Left ventricle myocardium inferior (tissue), 1 donor: ENCODE measurements around the gene CNOT3. TPM values are rescaled to one million over a fixed set of nuclear protein-coding genes. Genes with fewer than 3 reads are reported as not detected.
A peak's percentile ranks its signal among the peaks of the same experiment; 100 is the strongest.

ENCODE experiments used
- DNase-seq: peaks from one replicate; pipeline ENCODE4 v3.0.0-alpha.2; 2020
- H3K27ac ChIP-seq: fragments of 200-600 bp; replicated peaks from 2 replicates; pipeline ENCODE4 v1.8.0; 2021
- H3K27me3 ChIP-seq: fragments of 200-600 bp; 2 replicates; pipeline ENCODE4 v1.8.0; 2021; ENCODE audit warnings: low read depth
- H3K36me3 ChIP-seq: fragments of 200-600 bp; 2 replicates; pipeline ENCODE4 v1.8.0; 2021
- H3K4me1 ChIP-seq: fragments of 200-600 bp; 2 replicates; pipeline ENCODE4 v1.8.0; 2021
- H3K4me3 ChIP-seq: fragments of 200-600 bp; 2 replicates; pipeline ENCODE4 v1.8.0; 2021; ENCODE audit warnings: mild to moderate bottlenecking, moderate library complexity
- H3K9me3 ChIP-seq: fragments of 200-600 bp; replicated peaks from 2 replicates; pipeline ENCODE4 v1.8.0; 2021
- intact Hi-C: fragments of 100-400 bp; cut with micrococcal nuclease; formaldehyde crosslinking; loops from one replicate; pipeline ENCODE4 v1.11.0; 2022
- total RNA-seq: library from RNA; stranded (reverse); fragmentation: NEBNext Ultra II Directional; extraction: Animal tissue kit (Norgen Biotek cat#: 25700); gene quantifications from one replicate; pipeline ENCODE4 v1.2.1, GENCODE V29; 2021
- TF ChIP-seq, protein P1 (sequence below): fragments of 200-600 bp; IDR thresholded peaks from 2 replicates; pipeline ENCODE4 v1.8.0; 2021; ENCODE audit warnings: antibody characterized with exemption, mild to moderate bottlenecking, borderline replicate concordance
- donor health status: DM: no; HTN: yes; CAD: no; lungs with severe emphysema.

CNOT3 gene
- total RNA-seq, 1 donor from 2014 or later = 19.5 TPM

GRCh38 chr19:54138489-54139256 is 1.1 kb downstream of the CNOT3 start:
- intact Hi-C loops = no loop called here
- TF ChIP-seq, protein P1, sequence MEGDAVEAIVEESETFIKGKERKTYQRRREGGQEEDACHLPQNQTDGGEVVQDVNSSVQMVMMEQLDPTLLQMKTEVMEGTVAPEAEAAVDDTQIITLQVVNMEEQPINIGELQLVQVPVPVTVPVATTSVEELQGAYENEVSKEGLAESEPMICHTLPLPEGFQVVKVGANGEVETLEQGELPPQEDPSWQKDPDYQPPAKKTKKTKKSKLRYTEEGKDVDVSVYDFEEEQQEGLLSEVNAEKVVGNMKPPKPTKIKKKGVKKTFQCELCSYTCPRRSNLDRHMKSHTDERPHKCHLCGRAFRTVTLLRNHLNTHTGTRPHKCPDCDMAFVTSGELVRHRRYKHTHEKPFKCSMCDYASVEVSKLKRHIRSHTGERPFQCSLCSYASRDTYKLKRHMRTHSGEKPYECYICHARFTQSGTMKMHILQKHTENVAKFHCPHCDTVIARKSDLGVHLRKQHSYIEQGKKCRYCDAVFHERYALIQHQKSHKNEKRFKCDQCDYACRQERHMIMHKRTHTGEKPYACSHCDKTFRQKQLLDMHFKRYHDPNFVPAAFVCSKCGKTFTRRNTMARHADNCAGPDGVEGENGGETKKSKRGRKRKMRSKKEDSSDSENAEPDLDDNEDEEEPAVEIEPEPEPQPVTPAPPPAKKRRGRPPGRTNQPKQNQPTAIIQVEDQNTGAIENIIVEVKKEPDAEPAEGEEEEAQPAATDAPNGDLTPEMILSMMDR = no peak
- peak overlapping the region; percentile 97 for H3K27ac ChIP-seq
- peak overlapping the region; percentile 99 for H3K4me3 ChIP-seq
- peaks cover 13% of the 10 kb centered on the region for H3K36me3 ChIP-seq
- no peaks in the 10 kb centered on the region for H3K27me3 ChIP-seq
- no peak for DNase-seq
- no peaks in the 10 kb centered on the region for H3K9me3 ChIP-seq
- peaks cover 57% of the 10 kb centered on the region for H3K4me1 ChIP-seq

- H3K9me3 ChIP-seq = no peaks in the 10 kb centered on the region
- no peaks in the 10 kb centered on the region for H3K27me3 ChIP-seq
- no peak overlapping the region for H3K27ac ChIP-seq
- H3K4me3 ChIP-seq = no peak overlapping the region
- TF ChIP-seq, protein P1 = no peak
- H3K36me3 ChIP-seq = peaks cover 40% of the 10 kb centered on the region
- no peak for DNase-seq
- peaks cover 55% of the 10 kb centered on the region for H3K4me1 ChIP-seq
- intact Hi-C loops = no loop called here
These were observed 3.8 kb downstream of the CNOT3 start for GRCh38 chr19:54141356-54141755.

DNA sequence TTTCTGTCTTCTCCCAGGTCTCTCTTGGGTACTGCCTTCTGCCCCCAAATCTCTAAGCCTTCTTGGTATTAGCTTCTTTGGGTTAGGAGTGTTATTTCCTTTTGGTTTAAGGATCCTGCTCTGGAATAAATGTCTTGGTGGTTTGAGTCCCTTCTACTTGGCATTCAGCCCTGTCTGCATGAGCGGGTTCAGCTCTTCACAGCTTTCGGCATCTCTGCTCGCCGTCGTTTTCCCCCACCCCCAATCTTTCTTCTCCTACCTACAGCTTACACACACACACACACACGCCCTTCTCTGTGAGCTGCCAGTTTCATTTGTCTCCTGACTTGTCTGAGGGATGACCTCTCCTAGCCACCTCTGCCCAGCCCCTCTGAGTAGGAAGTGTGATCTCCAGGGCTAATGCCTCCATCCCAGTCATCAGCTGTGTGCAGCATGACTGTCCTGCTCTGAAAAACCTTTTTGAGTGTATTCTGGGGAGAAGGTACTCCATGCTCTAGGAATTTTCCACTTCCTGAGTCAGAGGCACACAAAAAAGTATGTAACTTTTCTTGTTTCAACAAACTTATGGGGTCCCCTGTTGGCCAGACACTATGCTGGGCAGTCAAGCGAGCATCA is 4.7 kb downstream of the CNOT3 start:
- Histone ChIP-seq H3K36me3 (peaks cover 49% of the 10 kb centered on the region), H3K27ac (no peak overlapping the region), H3K27me3 (no peaks in the 10 kb centered on the region), H3K4me3 (no peak overlapping the region), H3K4me1 (peaks cover 60% of the 10 kb centered on the region), H3K9me3 (no peaks in the 10 kb centered on the region)
- TF ChIP-seq, protein P1 = no peak
- DNase-seq = no peak
- intact Hi-C loops = no loop called here

DNA sequence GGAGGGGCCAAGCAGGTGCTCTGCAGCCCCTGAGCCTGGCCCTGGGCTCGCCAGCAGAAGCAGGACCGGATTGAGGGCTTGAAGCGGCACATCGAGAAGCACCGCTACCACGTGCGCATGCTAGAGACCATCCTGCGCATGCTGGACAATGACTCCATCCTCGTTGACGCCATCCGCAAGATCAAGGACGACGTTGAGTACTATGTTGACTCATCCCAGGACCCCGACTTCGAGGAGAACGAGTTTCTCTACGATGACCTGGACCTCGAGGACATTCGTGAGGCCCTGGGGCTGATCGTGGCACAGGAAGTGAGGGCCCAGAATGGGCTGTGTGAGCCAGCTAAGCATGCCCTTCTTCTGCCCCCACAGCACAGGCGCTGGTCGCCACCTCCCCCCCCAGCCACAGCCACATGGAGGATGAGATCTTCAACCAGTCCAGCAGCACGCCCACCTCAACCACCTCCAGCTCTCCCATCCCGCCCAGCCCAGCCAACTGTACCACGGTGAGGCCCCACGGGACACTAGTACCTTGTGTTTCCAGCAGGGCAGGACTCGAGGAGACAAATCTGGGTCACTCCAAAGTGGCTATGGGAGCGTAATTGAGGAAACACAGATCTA is 8.1 kb downstream of the CNOT3 start:
- no peak overlapping the region for H3K27ac ChIP-seq
- intact Hi-C loops = no loop called here
- TF ChIP-seq, protein P1 = no peak
- H3K4me3 ChIP-seq = no peak overlapping the region
- H3K36me3 ChIP-seq = peaks cover 81% of the 10 kb centered on the region
- H3K9me3 ChIP-seq = no peaks in the 10 kb centered on the region
- DNase-seq = no peak
- H3K4me1 ChIP-seq = peaks cover 41% of the 10 kb centered on the region
- H3K27me3 ChIP-seq = no peaks in the 10 kb centered on the region

DNA sequence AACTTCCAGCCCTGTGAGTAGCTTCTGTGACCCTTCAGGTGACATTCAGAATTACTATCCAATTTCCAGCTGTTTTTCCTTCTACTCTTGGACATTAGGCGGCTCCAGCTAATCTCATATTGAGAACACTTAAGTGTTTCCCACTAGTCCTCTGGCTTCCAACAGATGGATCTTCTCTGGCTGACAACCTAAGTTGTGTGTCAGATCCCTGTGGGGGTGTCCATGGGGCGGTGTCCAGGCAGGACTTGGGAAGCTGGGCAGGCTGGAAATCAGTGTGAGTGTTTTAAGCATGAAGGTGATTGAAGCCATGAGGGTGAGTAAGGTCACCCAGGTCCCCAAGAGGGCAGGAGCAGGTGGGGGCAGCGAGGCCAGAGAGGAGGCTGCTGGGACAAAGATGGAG is 10.1 kb downstream of the CNOT3 start:
- H3K4me1 ChIP-seq = peaks cover 27% of the 10 kb centered on the region
- H3K36me3 ChIP-seq = peaks cover 98% of the 10 kb centered on the region
- intact Hi-C loops = no loop called here
- DNase-seq = peak; percentile 67
- H3K4me3 ChIP-seq = no peak overlapping the region
- TF ChIP-seq, protein P1 = no peak
- no peaks in the 10 kb centered on the region for H3K9me3 ChIP-seq
- no peaks in the 10 kb centered on the region for H3K27me3 ChIP-seq
- peak overlapping the region; percentile 62 for H3K27ac ChIP-seq
